GM18907 (cell line): ENCODE data around the gene PCDHB4.
"Not testable (repeated sequence)": the region's sequence is repeated elsewhere in the genome, so short reads cannot be mapped to it uniquely, and the experiment has no call there.

Experiments
- ATAC-seq: cut with Tn5 transposase; IDR thresholded peaks from one replicate; pipeline ENCODE4 v1.9.1; 2021; ENCODE audit warnings: mild to moderate bottlenecking, moderate library complexity; ENCODE audit not compliant: unreplicated experiment

PCDHB4 gene

DNA sequence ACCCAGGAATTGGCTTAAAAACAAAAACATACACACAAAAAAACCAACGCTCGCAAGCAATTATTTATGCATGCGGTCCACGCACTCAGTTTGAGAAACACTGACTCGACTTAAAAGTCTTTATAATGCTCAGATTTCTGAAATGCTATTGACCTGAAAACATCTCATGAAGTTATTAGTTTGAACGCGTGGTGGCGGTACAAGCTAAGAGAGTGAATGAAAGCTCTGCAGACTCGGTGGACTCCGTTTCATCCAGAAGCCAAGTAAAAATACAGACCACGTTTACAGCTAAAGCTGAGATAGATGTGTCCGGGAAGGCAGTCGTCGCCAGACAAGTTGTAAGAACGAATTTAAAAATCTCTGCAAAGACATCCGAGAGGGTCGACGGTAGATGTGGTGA lies 28.2 kb downstream of the PCDHB4 start, which contains the start of gene PCDHB6:
Gene PCDHB6 (plus strand): TSS at position 246 of the 400 bp plus-strand sequence. CDS start 201 bp downstream, outside the sequence.
- ATAC-seq: no peak

DNA sequence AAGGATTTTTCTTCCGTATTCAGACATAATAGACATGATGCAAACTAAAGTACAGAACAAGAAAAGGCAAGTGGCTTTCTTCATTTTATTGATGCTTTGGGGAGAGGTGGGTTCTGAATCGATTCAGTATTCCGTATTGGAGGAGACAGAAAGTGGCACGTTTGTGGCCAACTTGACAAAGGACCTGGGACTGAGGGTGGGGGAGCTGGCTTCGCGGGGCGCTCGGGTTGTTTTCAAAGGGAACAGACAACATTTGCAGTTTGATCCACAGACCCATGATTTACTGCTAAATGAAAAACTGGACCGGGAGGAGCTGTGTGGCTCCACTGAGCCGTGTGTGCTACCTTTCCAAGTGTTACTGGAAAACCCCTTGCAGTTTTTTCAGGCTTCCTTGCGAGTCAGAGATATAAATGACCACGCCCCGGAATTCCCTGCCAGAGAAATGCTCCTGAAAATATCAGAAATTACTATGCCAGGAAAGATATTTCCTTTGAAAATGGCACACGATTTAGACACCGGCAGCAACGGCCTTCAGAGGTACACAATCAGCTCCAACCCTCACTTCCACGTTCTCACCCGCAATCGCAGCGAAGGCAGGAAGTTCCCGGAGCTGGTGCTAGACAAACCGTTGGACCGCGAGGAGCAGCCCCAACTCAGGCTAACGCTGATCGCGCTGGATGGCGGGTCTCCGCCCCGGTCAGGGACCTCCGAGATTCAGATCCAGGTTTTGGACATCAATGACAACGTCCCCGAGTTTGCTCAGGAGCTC lies 28.8 kb downstream of the PCDHB4 start:
- ATAC-seq: no peak

DNA sequence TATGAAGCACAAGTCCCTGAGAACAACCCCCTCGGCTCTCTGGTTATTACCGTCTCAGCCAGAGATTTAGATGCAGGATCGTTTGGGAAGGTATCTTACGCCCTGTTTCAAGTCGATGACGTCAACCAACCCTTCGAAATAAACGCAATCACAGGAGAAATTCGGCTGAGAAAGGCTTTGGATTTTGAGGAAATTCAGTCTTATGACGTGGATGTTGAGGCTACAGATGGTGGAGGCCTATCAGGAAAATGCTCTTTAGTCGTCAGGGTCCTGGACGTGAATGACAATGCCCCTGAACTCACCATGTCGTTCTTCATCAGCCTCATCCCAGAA lies 29.3 kb downstream of the PCDHB4 start:
- ATAC-seq: no peak

DNA sequence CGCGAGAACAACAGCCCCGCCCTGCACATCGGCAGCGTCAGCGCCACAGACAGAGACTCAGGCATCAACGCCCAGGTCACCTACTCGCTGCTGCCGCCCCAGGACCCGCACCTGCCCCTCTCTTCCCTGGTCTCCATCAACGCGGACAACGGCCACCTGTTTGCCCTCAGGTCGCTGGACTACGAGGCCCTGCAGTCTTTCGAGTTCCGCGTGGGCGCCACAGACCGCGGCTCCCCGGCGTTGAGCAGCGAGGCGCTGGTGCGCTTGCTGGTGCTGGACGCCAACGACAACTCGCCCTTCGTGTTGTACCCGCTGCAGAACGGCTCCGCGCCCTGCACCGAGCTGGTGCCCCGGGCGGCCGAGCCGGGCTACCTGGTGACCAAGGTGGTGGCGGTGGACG lies 30.0 kb downstream of the PCDHB4 start:
- ATAC-seq: not testable (repeated sequence)

DNA sequence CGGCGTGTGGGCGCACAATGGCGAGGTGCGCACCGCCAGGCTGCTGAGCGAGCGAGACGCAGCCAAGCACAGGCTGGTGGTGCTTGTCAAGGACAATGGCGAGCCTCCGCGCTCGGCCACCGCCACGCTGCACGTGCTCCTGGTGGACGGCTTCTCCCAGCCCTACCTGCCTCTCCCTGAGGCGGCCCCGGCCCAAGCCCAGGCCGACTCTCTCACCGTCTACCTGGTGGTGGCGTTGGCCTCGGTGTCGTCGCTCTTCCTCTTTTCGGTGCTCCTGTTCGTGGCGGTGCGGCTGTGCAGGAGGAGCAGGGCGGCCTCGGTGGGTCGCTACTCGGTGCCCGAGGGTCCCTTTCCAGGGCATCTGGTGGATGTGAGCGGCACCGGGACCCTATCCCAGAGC lies 30.5 kb downstream of the PCDHB4 start:
- ATAC-seq: not testable (repeated sequence)

DNA sequence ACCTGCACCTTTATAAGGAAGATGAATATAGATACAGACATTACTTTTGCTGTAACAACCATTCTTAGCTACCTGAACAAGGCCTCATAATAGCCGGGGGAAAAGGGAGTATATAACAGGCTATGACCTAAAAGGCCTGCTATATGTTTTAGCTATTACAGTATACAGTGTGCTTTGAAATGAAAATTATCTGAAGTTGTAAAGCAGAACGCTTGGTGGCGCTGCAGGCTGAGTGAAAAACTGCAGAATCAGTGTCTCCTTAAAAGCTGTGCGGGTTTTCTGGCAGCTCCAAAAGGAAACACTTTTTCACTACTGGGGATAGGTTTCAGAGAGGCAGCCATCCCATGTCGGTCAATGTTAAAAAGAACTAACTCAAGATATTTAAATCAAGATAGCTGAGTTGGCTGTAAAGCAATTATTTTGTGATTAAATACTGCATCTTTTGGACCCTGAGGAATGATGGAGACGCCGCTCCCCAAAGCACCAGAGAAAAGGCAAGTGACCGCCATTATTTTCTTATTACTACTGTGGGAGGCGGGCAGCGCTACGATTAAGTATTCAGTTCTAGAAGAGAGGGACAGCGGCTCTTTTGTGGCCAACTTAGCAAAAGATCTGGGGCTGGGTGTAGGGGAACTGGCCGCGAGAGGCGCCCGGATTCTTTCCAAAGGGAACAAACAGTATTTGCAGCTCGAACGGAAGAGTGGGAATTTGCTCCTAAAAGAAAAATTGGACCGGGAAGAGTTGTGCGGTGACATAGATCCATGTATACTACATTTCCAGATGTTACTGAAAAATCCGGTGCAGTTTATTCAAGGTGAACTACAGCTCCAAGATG lies 34.1 kb downstream of the PCDHB4 start:
- no peak for ATAC-seq

DNA sequence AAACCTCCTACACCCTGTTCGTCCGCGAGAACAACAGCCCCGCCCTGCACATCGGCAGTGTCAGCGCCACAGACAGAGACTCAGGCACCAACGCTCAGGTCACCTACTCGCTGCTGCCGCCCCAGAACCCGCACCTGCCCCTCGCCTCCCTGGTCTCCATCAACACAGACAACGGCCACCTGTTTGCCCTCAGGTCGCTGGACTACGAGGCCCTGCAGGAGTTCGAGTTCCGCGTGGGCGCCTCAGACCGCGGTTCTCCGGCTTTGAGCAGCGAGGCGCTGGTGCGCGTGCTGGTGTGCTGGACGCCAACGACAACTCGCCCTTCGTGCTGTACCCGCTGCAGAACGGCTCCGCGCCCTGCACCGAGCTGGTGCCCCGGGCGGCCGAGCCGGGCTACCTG lies 35.7 kb downstream of the PCDHB4 start:
- not testable (repeated sequence) for ATAC-seq

DNA sequence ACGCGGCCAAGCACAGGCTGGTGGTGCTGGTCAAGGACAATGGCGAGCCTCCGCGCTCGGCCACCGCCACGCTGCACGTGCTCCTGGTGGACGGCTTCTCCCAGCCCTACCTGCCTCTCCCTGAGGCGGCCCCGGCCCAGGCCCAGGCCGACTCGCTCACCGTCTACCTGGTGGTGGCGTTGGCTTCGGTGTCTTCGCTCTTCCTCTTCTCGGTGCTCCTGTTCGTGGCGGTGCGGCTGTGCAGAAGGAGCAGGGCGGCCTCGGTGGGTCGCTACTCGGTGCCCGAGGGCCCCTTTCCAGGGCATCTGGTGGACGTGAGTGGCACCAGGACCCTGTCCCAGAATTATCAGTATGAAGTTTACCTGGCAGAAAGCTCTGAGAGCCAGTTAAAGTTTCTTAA lies 36.3 kb downstream of the PCDHB4 start:
- not testable (repeated sequence) for ATAC-seq

DNA sequence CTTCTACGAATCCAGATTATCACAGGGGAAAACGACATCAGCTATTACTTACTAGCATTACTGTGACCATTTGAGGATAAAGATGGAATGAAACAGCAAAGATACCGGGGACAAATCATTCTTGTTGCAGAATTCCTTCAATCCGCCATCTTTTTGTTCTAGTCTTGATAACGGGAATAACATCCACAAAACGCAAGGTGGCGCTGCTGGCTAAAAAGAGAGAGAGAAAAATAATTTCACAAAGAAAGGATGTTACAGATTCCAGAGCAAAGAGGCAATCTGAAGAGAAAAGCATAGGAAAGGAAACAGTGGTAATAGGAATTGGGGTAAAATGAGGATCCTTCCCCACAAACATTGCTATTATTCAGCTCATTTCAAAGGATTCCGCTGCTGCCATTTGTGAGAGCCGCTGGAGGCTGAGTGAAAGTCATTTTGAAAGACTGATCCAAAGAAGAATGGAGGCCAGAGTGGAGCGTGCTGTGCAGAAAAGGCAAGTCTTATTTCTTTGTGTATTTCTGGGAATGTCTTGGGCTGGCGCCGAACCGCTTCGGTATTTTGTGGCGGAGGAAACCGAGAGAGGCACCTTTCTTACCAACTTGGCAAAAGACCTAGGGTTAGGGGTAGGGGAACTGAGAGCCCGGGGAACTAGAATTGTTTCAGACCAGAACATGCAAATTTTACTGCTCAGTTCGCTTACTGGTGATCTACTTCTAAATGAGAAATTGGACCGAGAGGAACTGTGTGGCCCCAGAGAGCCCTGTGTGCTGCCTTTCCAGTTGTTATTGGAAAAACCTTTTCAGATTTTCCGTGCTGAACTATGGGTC lies 51.0 kb downstream of the PCDHB4 start, which contains the start of gene PCDHB7:
Gene PCDHB7 (plus strand): TSS at position 264 of the 824 bp plus-strand sequence. CDS start 192 bp downstream, at position 456.
- no peak for ATAC-seq

DNA sequence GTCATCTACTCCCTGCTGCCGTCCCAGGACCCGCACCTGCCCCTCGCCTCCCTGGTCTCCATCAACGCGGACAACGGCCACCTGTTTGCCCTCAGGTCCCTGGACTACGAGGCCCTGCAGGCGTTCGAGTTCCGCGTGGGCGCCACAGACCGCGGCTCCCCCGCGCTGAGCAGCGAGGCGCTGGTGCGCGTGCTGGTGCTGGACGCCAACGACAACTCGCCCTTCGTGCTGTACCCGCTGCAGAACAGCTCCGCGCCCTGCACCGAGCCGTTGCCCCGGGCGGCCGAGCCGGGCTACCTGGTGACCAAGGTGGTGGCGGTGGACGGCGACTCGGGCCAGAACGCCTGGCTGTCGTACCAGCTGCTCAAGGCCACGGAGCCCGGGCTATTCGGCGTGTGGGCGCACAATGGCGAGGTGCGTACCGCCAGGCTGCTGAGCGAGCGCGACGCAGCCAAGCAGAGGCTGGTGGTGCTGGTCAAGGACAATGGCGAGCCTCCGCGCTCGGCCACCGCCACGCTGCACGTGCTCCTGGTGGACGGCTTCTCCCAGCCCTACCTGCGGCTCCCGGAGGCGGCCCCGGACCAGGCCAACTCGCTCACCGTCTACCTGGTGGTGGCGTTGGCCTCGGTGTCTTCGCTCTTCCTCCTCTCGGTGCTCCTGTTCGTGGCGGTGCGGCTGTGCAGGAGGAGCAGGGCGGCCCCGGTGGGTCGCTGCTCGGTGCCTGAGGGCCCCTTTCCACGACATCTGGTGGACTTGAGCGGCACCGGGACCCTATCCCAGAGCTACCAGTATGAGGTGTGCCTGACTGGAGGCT lies 52.9 kb downstream of the PCDHB4 start:
- ATAC-seq: not testable (repeated sequence)
